Memory B cell (primary cell): Measurements from ENCODE around the gene VAPB.
"Not testable (repeated sequence)": the region's sequence is repeated elsewhere in the genome, so short reads cannot be mapped to it uniquely, and the experiment has no call there.

Source experiments
- ATAC-seq: fragments of 150-1000 bp; cut with Tn5 transposase; 2 replicates; pipeline ENCODE4 v1.10.0; 2021; ENCODE audit warnings: low read depth, mild to moderate bottlenecking, moderate library complexity
- DNase-seq, 2 donors: peaks; one replicate each; pipeline ENCODE4 v3.0.0; 2022; ENCODE audit warnings: low spot score in 2 of 2
- H3K27ac Mint-ChIP-seq: one replicate; pipeline ENCODE4 v1.8.0; 2022; ENCODE audit warnings: mild to moderate bottlenecking, moderate library complexity, mixed read lengths
- H3K27me3 Mint-ChIP-seq: one replicate; pipeline ENCODE4 v1.8.0; 2022; ENCODE audit warnings: mixed read lengths
- H3K36me3 Mint-ChIP-seq: one replicate; pipeline ENCODE4 v1.8.0; 2022; ENCODE audit warnings: mild to moderate bottlenecking, mixed read lengths
- H3K4me1 Mint-ChIP-seq: one replicate; pipeline ENCODE4 v1.8.0; 2022; ENCODE audit warnings: mixed read lengths
- H3K4me3 Mint-ChIP-seq: one replicate; pipeline ENCODE4 v1.8.0; 2022; ENCODE audit warnings: mild to moderate bottlenecking, moderate library complexity, mixed read lengths
- H3K9me3 Mint-ChIP-seq: one replicate; pipeline ENCODE4 v1.8.0; 2022; ENCODE audit warnings: mixed read lengths

Gene VAPB

DNA sequence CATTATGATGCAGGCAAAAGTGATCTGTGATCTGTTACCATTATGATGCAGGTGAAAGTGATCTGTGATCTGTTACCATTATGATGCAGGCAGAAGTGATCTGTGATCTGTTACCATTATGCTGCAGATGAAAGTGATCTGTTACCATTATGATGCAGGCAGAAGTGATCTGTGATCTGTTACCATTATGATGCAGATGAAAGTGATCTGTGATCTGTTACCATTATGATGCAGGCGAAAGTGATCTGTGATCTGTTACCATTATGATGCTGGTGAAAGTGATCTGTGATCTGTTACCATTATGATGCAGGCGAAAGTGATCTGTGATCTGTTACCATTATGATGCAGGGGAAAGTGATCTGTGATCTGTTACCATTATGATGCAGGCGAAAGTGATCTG lies 38.5 kb downstream of the VAPB start:
- not testable (repeated sequence) for H3K9me3 Mint-ChIP-seq, DNase-seq, H3K27ac Mint-ChIP-seq, H3K27me3 Mint-ChIP-seq, ATAC-seq, H3K4me3 Mint-ChIP-seq
- Mint-ChIP-seq H3K36me3 (peaks cover 17% of the 10 kb centered on the region), H3K4me1 (peaks cover 11% of the 10 kb centered on the region)

DNA sequence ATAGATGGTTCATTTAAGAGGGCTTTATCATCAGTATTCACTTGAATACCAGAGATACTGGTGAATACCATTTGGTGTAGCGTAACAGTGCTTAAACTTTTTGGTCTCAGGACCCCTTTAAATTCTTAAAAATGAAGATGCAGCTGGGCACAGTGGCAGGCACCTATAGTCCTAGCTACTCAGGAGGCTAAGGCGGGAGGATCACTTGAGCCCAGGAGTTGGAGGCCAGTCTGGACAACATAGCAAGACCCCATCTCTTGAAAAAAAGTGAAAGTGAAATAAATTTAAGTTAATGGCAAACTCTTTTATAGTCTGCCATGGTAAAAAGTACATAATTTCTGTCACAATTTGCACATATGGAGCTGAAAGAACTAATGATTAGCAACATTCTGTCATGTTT lies 39.3 kb downstream of the VAPB start:
- no peak overlapping the region for H3K4me3 Mint-ChIP-seq
- ATAC-seq: no peak
- H3K27ac Mint-ChIP-seq: no peak overlapping the region
- H3K36me3 Mint-ChIP-seq: peaks cover 18% of the 10 kb centered on the region
- DNase-seq: no peak
- no peaks in the 10 kb centered on the region for H3K27me3 Mint-ChIP-seq
- H3K4me1 Mint-ChIP-seq: peaks cover 17% of the 10 kb centered on the region
- H3K9me3 Mint-ChIP-seq: no peaks in the 10 kb centered on the region

DNA sequence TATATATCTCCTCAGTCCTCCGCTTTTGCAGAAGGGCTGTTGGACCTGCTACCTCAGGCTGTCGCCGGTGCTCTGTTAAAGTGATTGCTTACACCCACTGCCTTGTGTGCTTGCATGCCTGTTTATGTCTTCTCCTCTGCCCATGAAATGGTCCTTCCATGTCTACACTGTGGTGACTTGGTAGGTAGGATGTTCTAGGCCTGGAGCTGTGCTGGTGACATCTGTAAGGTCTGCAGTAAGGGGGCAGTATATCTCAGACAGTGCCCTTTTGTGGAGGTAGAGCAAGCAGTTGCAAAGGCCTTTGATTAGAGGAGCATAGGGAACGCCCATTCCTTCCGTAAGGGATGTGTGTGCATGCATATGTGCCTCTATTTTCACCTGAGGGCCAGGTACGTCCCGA lies 40.3 kb downstream of the VAPB start:
- DNase-seq: no peak
- Mint-ChIP-seq H3K9me3 (no peaks in the 10 kb centered on the region), H3K27me3 (no peaks in the 10 kb centered on the region), H3K4me3 (no peak overlapping the region), H3K36me3 (peaks cover 16% of the 10 kb centered on the region), H3K27ac (no peak overlapping the region), H3K4me1 (peaks cover 14% of the 10 kb centered on the region)
- no peak for ATAC-seq

DNA sequence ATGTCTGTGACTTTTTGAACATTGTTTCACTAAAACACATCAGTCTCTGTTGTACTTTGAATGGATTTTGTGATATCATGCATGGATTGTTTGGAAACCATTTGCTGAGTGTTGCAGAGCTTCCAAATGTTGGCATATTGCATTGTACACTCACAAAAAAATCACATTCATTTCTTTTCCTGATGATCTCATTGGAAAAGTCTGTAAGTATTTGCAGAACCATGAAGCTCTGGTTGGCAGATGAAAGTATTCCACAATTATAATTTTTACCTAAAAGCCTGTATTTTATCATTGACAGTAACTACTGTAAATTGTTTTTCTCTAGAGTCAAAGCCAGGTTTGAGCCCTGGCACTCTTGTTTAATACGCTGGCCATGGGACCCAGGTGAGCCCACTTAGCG lies 42.1 kb downstream of the VAPB start:
- Mint-ChIP-seq H3K9me3 (no peaks in the 10 kb centered on the region), H3K36me3 (peaks cover 13% of the 10 kb centered on the region), H3K4me1 (peaks cover 20% of the 10 kb centered on the region), H3K27me3 (no peaks in the 10 kb centered on the region), H3K4me3 (no peak overlapping the region), H3K27ac (no peak overlapping the region)
- ATAC-seq: no peak
- no peak for DNase-seq

DNA sequence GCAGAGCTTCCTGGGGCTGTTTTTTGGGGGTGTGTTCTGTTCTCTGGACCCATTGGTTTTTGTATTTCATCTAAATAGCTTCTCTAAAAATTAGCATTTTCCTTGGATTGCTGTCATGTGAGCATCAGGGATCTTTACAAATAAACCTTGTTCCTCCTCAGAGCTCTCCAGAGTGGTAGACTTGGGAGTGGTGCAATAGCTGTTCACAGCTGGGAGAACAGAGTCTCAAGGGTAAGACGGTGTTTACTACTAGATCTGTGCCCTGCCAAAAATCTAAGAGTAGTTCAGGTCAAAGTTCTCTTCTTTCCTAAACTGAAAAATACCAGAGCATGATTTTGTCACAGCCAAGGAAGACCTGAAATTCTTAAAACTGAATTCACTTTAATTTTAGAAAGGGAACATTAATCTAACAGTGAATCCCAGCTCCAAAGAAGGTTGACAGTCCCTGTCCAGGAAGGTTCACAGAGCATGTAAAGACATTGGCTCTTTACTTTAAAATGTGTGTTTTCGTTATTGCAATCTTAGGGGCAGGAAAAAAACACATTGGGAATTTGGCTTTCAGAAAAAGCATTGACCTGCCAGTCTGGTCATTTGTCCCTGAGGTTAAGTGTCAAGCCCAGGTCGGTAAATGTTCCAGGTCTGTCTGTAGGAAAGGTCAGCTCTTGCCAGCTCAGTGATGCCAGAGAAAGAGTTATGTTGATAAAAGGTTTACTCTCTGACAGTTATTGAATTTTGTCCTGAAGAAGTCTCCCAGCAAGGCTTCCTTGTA lies 43.3 kb downstream of the VAPB start:
- Mint-ChIP-seq H3K27me3 (no peaks in the 10 kb centered on the region), H3K9me3 (no peaks in the 10 kb centered on the region), H3K27ac (no peak overlapping the region), H3K4me1 (peaks cover 22% of the 10 kb centered on the region), H3K36me3 (peaks cover 13% of the 10 kb centered on the region), H3K4me3 (no peak overlapping the region)
- ATAC-seq: no peak
- no peak for DNase-seq

DNA sequence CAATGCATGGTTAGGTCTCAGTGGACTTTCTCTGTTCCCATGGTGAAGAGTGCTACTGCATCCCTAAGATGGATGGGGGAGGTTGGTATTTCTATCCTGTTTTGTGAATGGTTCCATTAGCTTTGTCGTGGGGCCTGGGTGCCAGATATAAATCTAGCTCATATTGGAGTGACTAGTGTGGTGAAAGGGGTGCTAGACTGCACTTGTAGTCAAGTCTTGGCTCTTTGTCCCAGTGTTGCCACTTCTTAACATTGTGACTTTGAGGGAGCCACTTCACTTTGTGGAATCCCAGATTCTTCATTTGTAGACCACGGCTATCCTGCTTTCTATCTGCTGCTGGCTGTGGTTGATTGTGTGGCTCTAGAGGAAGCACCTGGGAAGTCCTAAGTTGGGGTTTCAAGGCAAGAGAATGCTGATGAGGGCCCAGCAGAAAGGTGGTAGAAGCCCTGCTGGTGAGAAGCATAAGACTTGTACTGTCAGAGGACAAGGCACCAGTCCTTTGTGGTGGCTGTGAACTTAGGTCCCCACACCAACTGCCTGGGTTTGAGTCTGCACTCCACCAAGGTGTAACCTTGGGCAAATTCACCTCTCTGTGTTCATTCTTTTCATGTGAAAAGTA lies 44.1 kb downstream of the VAPB start:
- Mint-ChIP-seq H3K9me3 (no peaks in the 10 kb centered on the region), H3K27me3 (no peaks in the 10 kb centered on the region), H3K27ac (peak overlapping the region; percentile 70), H3K4me3 (no peak overlapping the region), H3K36me3 (peaks cover 19% of the 10 kb centered on the region), H3K4me1 (peaks cover 28% of the 10 kb centered on the region)
- ATAC-seq (no peak), DNase-seq (no peak)

DNA sequence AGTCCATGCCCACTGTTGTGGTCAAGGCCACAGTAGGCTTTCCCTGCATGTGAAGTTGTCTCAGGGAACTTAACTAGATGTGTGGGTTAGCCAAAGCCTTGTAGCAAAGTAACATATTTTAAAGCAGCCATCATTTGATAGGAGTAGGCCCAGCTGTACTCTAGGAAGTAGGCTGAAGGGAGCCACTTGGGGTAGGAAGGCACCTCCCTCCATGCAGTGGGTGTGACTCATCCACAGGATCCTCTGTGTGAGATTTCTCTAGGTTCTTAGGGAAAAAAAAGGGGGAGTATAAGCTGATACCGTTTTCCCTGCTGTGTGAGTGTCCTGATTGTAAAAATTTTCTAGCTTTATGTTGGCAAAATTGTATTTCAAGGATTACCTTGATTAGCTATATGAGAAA lies 44.7 kb downstream of the VAPB start:
- H3K27me3 Mint-ChIP-seq: no peaks in the 10 kb centered on the region
- no peak for DNase-seq
- H3K36me3 Mint-ChIP-seq: peaks cover 19% of the 10 kb centered on the region
- no peaks in the 10 kb centered on the region for H3K9me3 Mint-ChIP-seq
- H3K4me3 Mint-ChIP-seq: no peak overlapping the region
- no peak overlapping the region for H3K27ac Mint-ChIP-seq
- peaks cover 30% of the 10 kb centered on the region for H3K4me1 Mint-ChIP-seq
- no peak for ATAC-seq

DNA sequence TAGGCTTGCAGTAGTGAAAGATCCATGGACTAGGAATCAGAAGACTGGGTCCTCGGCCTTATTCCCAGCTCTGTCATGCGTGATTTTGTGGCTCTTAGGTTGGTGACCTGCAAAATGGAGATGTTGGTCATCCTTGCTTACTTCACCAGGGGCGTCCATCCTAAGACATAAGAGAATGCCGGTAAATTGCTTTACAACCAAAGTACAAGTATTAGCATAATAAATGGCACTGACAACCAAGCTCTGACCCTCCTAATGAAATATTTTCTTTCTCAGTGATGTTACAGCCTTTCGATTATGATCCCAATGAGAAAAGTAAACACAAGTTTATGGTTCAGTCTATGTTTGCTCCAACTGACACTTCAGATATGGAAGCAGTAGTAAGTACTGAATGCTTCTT lies 45.3 kb downstream of the VAPB start:
- H3K36me3 Mint-ChIP-seq: peaks cover 18% of the 10 kb centered on the region

DNA sequence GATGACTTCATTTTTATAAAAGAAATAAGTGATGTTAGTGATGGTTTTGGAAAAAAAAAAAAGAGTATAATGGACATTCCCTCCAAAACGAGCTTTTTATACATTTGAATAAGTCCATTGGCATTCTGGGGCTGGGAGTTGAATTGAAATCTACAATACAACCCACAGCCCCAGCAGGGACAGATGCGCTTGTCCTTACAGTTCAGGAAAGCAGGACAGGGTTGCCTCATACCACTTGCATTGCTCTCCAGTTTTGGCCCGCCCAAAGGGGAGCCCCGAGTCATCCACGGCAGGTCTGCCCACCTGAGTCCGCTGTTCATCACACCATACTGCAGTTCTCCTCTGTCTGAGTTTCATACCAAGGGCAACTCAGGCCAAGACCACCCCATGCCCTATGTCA lies 46.2 kb downstream of the VAPB start:
- H3K27me3 Mint-ChIP-seq: no peaks in the 10 kb centered on the region
- no peak overlapping the region for H3K27ac Mint-ChIP-seq
- H3K4me1 Mint-ChIP-seq: peaks cover 31% of the 10 kb centered on the region
- ATAC-seq (no peak), DNase-seq (no peak)
- H3K36me3 Mint-ChIP-seq: peaks cover 18% of the 10 kb centered on the region
- no peak overlapping the region for H3K4me3 Mint-ChIP-seq
- H3K9me3 Mint-ChIP-seq: no peaks in the 10 kb centered on the region

More for the DNA sequence above, 45.3 kb downstream of the VAPB start:
- peaks cover 31% of the 10 kb centered on the region for H3K4me1 Mint-ChIP-seq
- no peaks in the 10 kb centered on the region for H3K27me3 Mint-ChIP-seq
- no peak overlapping the region for H3K27ac Mint-ChIP-seq
- no peaks in the 10 kb centered on the region for H3K9me3 Mint-ChIP-seq
- H3K4me3 Mint-ChIP-seq: no peak overlapping the region
- no peak for ATAC-seq
- no peak for DNase-seq

DNA sequence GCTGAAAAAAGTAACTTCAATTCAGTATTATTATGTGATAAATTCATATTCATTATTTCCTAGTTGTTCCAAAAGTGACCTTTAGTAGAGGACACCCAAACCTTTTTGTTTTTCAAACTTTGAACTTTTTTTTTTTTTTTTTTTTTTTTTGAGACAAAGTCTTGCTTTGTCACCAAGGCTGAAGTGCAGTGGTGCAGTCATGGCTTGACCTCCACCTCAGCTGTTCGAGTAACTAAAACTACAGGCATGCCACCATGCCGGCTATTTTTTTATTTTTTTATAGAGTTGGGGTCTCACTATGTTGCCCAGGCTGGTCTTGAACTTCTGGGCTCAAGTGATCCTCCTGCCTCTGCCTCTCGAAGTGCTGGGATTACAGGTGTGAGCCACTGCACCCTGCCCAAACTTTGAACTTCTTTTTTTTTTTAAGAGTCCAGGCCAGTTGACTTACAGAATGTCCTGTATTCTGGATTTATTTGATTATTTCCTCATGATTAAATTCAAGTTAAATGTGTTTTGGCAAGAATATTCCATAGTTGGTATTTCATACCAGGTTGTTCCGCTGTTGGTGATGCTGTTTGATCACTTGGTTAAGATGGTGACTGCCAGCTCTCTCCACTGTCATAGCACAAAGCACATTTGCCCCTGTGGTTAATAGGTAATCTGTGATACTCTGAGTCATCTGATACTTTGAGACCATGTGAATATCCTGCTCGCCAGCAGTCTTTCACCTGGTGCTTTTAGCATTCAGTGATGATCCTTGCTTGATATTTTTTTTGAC lies 48.0 kb downstream of the VAPB start:
- no peak for ATAC-seq

DNA sequence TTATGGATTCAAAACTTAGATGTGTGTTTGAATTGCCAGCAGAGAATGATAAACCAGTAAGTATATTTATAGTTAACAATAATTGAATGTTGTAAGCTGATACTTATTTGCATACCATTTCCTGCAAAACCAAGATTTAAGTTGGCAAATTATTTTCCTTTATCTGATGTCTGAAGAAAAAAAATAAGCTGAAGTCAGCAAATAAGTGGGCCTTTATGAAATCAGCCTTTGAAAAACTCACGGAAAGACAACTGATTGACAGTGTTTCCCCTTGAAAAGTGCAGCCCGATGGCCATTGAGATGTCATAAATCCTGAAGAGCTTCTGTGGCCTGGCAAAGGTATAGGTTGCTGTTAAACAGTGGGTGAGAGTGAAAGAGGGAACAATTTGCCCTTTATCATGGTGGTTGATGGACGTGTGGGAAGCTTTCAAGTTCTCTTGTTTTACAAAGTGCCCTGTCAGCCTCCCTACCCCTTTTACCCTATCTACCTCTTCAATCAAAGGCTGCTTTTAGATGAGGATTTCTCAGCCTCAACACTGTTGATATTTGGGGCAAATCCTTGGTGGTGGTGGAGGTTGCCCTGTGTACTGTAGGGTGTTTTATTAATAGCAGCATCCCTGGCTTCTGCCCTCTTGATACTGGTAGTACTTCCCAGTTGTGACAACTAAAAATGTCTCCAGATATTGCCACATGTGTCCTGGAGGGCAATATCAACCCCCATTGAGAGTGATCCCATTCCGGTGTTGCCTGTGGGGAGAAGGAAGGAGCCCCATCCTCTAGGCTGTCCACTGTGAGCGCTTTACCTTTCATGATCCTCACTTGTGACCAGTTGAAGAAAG lies 50.2 kb downstream of the VAPB start:
- Mint-ChIP-seq H3K27me3 (no peaks in the 10 kb centered on the region), H3K4me1 (peaks cover 22% of the 10 kb centered on the region), H3K36me3 (peaks cover 32% of the 10 kb centered on the region), H3K27ac (peak overlapping the region; percentile 60), H3K9me3 (no peaks in the 10 kb centered on the region), H3K4me3 (no peak overlapping the region)
- no peak for ATAC-seq
- DNase-seq: no peak

More for the DNA sequence above, 48.0 kb downstream of the VAPB start:
- Mint-ChIP-seq H3K27me3 (no peaks in the 10 kb centered on the region), H3K27ac (no peak overlapping the region), H3K4me3 (no peak overlapping the region), H3K36me3 (peaks cover 23% of the 10 kb centered on the region), H3K4me1 (peaks cover 28% of the 10 kb centered on the region), H3K9me3 (no peaks in the 10 kb centered on the region)
- DNase-seq: no peak

DNA sequence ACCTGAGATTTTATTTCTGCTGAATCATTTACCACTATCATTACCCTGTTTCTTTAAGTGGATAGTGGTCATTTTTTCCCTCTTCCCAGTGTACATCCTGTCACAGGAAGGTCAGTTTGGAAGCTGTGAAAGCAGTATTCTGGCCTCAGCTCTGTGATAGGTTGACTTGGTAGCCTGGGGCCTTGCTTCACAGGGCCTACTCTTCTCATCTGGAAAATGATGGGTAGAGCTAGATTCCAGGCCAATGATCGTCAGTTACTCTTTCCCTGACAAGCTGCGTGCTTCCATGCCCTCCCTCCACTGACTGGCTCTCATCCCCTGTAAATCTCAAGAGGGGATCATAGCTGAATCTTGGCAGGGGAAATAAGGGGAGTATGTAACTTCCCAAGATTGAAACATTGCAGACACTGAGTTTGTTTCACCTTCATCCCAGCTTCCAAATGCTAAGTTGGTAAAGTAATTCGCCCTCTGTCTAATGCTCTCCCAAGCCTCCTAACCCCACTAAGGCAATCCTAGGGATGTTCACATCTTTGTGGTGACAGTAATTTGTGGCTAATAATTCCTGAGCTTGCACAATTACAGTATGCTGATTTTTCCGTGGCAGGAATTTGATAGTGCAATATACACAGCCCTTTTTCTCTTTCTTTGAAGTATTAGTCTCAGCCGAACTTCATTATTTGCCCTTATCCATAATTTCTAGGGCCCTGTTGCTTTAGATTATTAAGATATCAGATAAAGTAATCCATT lies 51.2 kb downstream of the VAPB start:
- ATAC-seq (no peak), DNase-seq (no peak)
- no peak overlapping the region for H3K4me3 Mint-ChIP-seq
- peaks cover 34% of the 10 kb centered on the region for H3K36me3 Mint-ChIP-seq
- H3K4me1 Mint-ChIP-seq: peaks cover 20% of the 10 kb centered on the region
- H3K27me3 Mint-ChIP-seq: no peaks in the 10 kb centered on the region
- H3K9me3 Mint-ChIP-seq: no peaks in the 10 kb centered on the region
- H3K27ac Mint-ChIP-seq: peak overlapping the region; percentile 68

DNA sequence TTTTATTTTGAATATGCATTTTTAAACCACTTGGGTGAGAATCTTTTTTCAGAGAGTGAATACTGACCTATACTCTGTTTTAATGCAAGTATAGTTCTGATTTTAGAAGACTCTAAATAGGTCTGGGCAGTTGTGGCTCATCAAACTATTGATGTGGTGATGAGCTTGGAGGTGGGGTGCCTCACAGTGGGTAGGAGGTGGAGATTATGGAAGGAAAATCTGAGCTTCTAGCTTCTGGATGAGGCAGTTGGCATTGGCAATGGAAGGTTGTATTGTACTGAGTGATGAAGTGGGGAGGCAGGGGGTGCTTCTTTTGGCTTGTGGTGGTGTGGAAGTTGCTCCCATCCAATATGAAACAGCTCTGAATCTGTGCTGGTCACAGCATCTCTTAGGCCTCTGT lies 52.7 kb downstream of the VAPB start:
- H3K27me3 Mint-ChIP-seq: no peaks in the 10 kb centered on the region
- no peak overlapping the region for H3K27ac Mint-ChIP-seq
- ATAC-seq: no peak
- H3K4me3 Mint-ChIP-seq: no peak overlapping the region
- H3K9me3 Mint-ChIP-seq: no peaks in the 10 kb centered on the region
- DNase-seq: no peak
- H3K36me3 Mint-ChIP-seq: peaks cover 36% of the 10 kb centered on the region
- H3K4me1 Mint-ChIP-seq: peaks cover 16% of the 10 kb centered on the region
